CD4-positive, alpha-beta T cell treated with Interleukin-21 for 1 hour (primary cell): ENCODE results near the gene SYPL1.

Experiments
- DNase-seq: peaks from one replicate; pipeline ENCODE4 v3.0.0-alpha.2; 2020

Gene SYPL1

GRCh38 chr7:106121189-106121810 lies 9.2 kb upstream of the SYPL1 start:
- no peak for DNase-seq

- no peak for DNase-seq
These were observed 8.4 kb upstream of the SYPL1 start for GRCh38 chr7:106120500-106120899.

GRCh38 chr7:106119719-106120118 lies 7.6 kb upstream of the SYPL1 start:
- DNase-seq: no peak

GRCh38 chr7:106117786-106118544 lies 5.9 kb upstream of the SYPL1 start:
- no peak for DNase-seq

- DNase-seq: no peak
These were observed 4.1 kb upstream of the SYPL1 start for GRCh38 chr7:106116161-106116704.

GRCh38 chr7:106114716-106115383 lies 2.7 kb upstream of the SYPL1 start:
- DNase-seq: peak; percentile 34

GRCh38 chr7:106112972-106113421 lies 885 bp upstream of the SYPL1 start:
- DNase-seq: no peak

- DNase-seq: peak; percentile 49
These were observed 426 bp downstream of the SYPL1 start for GRCh38 chr7:106111655-106112117.

GRCh38 chr7:106110885-106111654 lies 1.0 kb downstream of the SYPL1 start:
- DNase-seq: peak; percentile 26

GRCh38 chr7:106110238-106110560 lies 1.9 kb downstream of the SYPL1 start:
- DNase-seq: no peak

- DNase-seq: no peak
These were observed 2.4 kb downstream of the SYPL1 start for GRCh38 chr7:106109521-106110237.

- peak; percentile 19 for DNase-seq
These were observed 3.1 kb downstream of the SYPL1 start for GRCh38 chr7:106108991-106109390.

GRCh38 chr7:106104721-106105260 lies 7.3 kb downstream of the SYPL1 start:
- DNase-seq: no peak

- no peak for DNase-seq
These were observed 9.6 kb downstream of the SYPL1 start for GRCh38 chr7:106102387-106102966.

GRCh38 chr7:106101726-106102125 lies 10.4 kb downstream of the SYPL1 start:
- no peak for DNase-seq

- DNase-seq: no peak
These were observed 11.1 kb downstream of the SYPL1 start for GRCh38 chr7:106100863-106101629.

- no peak for DNase-seq
These were observed 12.6 kb downstream of the SYPL1 start for GRCh38 chr7:106099539-106099938.

GRCh38 chr7:106098889-106099288 lies 13.2 kb downstream of the SYPL1 start:
- no peak for DNase-seq

- DNase-seq: no peak
These were observed 16.5 kb downstream of the SYPL1 start for GRCh38 chr7:106095634-106096033.

- DNase-seq: no peak
These were observed 17.3 kb downstream of the SYPL1 start for GRCh38 chr7:106094780-106095179.

- no peak for DNase-seq
These were observed 19.9 kb downstream of the SYPL1 start for GRCh38 chr7:106092204-106092603.
